DMS 273 treated with DMSO at 0.1 percent for 48 hours (cell line): ENCODE results near the gene PARP11.
A peak's percentile ranks its signal among the peaks of the same experiment; 100 is the strongest.

ENCODE experiments used
- DNase-seq: peaks from one replicate; lab custom pipeline; 2025; lab: John Stamatoyannopoulos, UW

PARP11 gene, protein sequence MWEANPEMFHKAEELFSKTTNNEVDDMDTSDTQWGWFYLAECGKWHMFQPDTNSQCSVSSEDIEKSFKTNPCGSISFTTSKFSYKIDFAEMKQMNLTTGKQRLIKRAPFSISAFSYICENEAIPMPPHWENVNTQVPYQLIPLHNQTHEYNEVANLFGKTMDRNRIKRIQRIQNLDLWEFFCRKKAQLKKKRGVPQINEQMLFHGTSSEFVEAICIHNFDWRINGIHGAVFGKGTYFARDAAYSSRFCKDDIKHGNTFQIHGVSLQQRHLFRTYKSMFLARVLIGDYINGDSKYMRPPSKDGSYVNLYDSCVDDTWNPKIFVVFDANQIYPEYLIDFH

DNA sequence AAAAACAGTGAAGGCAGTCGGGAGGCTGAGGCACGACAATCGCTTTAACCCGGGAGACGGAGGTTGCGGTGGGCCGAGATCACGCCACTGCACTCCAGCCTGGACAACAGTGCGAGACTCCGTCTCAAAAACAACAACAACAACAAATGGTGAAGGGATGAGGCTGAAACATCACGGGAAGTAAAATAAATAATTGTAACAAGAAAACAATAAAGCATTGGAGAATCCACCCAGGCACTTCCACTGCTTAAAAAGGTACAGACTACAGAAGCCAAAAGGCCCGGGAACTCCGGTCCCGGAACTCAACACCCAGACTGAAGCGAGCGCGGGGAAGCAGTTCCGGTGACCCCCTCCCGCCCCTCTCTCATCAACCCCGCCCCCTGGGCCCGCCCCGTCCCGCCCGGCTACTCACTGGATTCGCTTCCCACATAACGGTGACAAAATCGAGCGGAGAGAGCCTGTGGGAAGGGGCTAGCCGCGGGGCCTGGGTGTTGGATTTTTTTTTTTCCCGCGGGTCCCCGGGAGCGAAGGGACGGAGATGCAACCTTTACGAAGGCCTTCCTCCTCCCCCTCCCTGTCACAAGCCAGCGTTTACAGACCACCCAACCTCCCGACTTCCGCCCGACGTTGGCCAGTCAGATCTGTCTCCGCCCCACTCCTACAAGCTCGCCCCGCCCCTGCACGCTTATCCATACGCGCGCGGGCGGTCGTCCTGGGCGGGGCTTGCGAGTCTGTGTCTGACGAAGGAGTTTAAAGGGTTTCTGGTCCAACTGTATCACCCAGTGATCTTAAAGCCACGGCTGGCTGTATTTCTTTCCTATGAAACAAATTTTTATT lies at the start of gene PARP11:
TSS of gene PARP11 (minus strand) at position 600 of the 837 bp plus-strand sequence. CDS start at position 430, 170 bp downstream.
- DNase-seq: peak; percentile 83

DNA sequence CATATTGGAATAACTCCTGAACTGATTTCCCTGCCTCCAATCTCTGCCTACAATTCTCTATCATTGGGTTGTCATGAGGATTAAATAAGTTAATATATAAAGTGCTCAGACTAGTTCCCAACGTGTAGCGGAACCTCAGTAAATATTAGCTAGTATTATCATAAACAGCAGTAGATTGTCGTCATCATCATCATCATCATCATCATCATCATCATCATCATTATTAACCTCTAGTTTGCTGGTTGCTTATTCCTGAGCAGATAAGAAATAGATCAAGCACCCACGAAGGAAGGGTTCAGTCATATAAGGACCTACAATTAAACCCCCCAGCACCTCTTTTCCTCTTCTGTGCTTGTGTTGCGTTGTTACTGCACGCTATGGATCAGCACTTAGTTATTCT lies 48.8 kb upstream of the PARP11 start:
- DNase-seq: no peak

DNA sequence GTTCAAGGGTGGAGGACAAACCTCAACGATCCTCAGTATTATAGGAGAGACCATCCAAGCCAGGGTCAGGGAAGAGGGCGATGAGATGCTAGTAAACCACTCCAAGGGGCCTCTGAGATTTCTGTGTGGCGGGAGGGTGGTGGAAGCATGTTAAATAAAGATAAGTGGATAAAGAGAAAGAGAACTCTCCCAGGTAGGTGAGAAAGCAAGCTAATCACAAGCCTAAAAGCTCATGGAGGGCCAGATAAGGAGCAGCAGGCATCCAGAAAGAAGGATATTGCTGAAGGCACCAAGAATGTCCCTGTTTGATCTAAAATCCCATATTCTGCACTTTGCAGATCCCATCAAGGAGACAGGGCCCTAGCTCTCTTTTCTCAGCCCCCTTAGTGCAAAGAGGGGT lies 48.3 kb upstream of the PARP11 start:
- no peak for DNase-seq

DNA sequence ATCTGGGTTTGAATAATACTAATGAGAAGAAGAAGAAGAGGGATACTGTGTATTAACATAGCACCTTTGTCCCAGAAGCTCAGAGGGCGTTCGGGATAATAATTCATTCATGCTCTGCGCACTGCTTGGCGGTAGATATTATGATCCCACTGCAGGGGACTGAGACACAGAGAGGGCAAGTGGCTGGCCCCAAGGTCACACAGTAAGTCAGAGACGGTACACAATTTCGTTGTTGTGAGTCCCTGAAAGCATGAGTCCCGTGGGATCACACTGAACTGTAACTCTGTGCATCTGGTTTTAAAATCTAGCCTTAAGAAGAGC lies 47.9 kb upstream of the PARP11 start:
- DNase-seq: no peak

DNA sequence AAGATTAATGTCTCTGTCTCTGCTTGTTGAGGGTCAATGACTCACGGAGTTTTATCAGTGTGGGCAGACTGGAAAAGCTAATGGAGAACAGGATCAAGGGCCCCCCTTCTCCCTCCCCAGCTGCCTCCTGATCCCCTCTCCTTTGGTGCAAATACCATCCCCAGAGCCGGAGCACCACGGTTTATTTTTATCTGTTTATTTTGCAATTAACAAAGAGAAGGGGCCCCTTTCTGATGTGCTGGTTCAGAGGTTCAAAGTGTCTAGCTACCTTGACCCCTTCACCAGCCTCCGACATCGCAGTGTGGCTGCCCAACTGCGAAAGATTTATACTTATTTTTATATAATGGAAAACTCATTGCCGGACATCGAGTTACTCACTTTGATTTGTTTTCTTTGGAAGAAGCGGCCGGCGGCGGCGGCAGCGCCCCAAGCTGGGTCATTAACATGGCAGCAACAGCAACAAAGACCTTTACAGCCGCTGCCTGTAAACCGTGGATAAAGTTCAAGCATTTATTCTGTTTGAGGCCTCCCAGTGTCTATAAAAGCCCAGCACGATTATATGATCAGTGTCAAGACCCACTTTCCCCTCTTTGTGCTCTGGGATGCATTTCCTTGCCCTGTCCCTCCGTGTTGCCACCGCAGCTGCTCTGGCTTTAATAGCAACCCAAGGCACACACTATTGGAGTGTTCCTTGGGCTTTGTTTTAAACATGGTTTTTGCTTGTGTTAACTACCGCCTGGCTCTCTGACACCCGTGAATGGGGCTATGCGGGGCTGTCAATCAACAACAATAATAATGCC lies 47.4 kb upstream of the PARP11 start:
- no peak for DNase-seq

DNA sequence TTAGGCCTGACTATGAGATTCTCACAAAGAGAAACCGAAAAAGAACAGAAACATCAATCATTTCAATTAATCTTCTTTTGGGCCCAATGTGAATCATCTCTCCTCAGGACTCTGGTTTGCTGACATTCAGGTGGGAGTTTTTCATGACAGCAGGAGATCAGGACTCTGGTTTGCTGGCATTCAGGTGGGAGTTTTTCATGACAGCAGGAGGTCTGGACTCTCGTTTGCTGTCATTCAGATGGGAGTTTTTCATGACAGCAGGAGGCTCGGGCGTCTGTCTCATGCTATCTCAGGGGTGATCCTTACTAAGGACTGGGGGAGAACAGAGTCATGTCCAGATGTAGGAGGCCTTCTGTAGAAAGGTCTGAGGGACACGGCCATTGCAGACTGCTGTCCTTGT lies 40.1 kb upstream of the PARP11 start:
- DNase-seq: no peak

DNA sequence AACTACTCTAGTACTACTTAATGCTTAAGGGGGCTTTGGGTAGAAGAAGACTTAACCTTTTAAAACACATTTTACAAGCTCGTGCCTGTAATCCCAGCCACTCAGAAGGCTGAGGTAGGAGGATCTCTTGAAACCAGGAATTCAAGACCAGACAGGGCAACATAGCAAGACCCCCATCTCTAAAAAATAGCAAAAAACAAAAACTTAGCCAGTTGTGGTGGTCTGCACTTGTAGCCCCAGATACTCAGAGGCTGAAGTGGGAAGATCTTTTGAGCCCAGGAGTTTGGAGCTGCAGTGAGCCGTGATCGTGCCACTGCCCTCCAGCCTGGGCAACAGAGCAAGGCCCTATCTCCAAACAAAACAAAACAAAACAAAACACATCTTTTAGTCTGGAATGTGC lies 39.7 kb upstream of the PARP11 start:
- no peak for DNase-seq

DNA sequence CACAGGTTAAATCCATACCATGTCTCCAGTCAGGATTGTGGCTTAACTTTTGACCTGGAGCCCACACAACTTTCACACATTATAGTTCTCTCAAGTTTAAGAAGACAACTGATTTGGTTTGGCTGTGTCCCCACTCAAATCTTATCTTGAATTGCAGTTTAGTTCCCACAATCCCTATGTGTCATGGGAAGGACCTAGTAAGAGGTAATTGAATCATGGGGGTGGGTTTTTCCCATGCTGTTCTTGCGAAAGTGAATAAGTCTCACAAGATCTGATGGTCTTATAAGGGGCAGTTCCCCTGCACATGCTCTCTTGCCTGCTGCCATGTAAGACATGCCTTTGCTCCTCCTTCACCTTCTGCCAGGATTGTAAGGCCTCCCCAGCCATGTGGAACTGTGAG lies 38.2 kb upstream of the PARP11 start:
- DNase-seq: no peak

DNA sequence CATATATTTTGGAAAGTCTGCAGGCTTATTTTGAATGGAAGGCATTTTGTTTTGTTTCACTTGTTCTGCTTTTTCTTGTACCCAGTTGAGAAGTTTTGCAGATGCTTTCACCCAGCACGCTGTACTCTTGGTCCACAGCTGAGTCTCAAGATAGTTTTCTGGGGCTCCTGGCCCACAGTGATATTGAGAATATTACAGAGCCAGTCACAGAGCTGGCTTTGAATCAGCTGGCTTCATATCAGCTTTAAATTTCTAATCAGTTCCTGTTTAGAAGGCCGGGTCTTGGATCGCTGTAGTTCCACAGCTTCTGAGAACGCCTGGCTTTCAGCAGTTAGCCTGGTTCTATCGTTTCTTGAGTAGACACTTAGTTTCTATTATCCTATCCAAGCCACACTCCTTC lies 32.5 kb upstream of the PARP11 start:
- DNase-seq: no peak

DNA sequence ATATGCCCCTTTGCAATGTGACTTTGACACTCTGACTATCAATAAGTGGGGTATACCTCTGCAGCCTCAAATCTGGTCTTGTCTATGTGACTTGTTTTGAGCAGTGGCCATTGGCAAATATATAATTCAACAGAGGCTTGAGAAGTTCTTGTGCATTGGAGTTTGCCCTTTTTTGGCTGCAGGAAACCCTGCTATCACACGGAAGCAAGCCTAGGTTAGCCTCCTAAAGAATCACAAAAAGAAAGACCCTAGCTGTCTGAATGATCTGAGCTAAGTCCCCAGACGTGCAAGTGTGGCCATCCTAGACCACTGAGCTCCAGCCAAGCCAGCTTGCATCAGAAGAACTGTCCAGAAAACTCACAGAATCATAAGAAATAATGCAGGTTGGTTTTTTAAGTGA lies 31.8 kb upstream of the PARP11 start:
- DNase-seq: no peak

DNA sequence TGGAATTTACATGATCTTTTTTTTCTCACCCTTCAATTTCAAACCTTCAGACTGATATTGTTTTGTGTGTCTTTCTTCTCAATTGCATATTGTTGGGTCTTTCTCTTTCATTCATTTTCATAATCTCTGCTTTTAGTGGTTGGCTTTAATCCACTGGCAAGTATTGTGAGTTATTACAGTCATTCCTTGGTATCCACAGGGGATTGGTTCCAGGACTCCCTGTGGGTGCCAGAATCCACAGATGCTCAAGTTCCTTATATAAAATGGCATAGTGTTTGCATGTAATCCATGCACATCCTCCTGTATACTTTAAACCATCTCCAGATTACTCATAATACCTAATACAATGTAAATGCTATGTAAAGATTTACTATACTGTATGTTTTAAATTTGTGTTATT lies 29.7 kb upstream of the PARP11 start:
- DNase-seq: no peak

DNA sequence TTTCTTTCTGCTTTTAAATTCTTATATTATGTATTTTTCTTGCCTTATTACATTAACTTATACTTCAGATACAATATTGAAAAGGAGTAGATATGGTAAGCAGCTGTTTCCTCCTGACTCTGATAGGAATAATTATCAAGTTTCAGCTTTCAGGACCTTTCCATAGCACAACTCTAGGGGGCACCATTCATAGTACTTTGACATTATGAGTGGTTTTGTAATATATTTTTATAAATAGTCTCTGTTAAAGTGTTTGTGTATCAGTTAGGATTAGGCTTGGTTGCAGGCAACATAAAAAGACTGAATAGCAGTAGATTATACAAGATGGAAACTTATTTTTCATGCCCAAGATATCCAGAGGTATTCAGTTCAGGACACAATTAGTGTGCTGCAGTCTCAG lies 27.9 kb upstream of the PARP11 start:
- DNase-seq: no peak

DNA sequence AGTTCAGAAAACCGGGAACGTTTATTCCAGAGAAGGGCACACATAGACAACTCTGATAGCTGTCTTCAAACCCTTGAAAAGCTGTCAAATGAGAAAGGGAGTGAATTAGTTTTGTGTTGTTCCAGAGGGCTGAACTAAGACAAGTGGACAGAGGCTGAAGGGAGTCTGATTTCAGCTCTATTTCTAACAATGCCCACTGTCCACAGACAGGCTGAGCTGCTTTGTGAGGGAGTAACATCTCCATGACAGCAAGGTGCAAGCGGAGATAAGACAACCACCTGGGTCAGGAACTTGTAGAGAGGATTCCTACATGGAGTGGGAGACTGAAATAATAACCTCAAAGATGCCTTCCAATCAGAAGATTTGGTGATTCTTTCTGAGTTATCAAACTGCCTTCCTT lies 25.6 kb upstream of the PARP11 start:
- DNase-seq: no peak

DNA sequence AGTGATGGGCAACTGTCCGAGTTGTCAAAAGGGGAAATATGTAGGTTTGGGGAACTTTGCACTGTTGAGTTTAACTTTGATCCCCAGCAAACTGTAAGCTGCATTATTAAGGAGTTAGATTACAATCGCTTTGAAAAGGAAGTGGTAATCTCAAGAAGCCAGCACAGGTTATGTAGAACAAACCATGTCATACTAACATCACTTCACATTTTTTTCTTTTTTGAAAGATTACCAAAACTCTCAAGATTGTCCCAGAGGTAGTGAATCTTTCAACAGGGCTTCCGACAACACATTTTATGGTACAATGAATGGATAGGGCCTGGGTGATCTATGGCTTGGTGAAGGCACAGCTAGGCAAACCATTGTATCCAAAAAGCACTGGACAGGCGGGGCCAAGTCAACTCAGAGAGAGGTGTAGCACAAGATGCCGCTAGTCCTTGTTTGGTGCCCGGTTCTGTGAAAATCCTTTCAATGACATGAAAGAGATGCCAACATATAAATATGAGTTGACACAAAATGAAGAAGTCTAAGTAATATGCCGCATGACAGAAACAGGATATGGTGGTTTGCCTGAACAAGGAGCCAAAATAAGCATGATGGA lies 24.3 kb upstream of the PARP11 start:
- no peak for DNase-seq

DNA sequence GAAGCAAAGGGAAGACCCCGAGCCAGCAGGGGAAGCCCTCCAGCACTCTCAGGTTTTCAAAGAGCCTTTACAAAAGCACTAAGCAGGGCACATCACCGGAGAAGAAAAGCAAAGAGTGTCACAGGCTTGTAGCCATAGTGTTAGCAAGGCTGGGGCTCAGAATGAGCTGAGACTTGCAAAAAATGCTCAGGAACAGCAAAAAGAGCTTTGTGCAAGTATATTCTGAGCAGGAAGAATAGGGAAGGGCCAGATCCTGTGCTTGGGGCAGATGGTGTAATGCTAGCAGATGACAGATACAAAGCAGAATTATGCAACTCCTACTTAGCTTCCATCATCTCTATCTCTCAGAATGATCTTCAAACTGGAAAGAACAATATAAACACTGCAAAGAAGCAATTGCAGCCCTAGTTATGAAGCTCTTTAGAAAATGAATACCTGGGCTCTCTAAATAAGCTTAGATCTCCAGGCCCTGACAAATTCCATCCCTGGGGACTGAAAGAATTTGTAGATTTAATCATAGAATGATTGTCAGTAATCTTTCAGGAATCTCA lies 23.7 kb upstream of the PARP11 start:
- DNase-seq: no peak

DNA sequence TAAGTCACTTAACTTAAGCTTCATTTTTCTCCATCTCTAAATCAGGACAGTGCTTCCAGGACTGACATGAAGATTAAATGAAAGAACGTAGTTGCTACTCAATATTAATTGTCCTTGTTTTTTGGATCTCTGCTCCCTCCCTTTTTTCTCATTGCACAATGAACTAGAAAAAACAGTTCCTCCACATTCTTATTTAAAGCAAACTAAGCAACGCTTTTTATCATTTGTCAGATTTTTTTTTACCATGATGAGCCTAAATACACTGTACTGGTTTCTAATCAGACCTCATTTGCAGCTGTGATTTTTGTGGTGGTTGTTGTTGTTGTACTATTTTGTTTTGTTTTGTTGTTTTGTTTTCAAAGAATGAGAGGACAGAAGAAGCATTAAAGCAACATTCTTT lies 23.2 kb upstream of the PARP11 start:
- no peak for DNase-seq

DNA sequence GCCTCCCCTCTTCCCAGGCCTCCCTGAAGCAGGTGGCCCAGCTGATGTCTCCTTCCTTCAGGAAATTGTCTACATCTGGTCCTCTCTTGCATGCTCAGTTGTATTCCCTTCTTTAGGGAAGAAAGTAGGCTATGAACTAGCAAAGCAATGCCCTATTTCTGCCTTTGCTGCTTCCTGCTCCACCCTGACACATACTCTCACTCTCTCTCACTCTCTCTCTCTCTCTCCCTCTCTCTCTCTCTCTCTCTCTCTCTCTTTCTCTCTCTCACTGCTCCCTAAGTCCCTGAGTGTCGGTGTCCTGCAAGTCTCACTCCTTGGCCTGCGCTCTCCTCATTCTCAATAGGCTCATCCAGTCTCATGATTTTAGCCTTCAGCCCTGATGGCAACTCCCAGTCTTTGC lies 19.4 kb upstream of the PARP11 start:
- DNase-seq: no peak

DNA sequence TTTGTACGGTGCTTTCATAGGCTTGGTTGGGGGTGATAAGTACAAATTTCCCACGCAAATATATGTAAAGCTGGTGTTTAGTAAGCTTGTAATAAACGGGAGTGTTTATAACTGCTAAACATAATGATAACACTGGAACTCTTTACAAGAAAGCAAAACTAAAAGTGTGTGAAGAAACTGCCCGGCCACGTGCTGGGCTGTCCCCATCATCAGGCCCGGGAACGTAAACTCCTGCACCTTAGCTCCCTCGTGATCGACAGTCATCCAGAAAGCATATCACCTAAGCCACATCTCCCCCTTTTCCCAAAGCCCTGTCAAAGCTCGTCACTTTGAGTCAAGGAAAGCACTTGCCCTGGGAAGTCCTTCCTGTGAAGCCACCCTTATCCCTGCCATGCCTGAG lies 18.0 kb upstream of the PARP11 start:
- no peak for DNase-seq

DNA sequence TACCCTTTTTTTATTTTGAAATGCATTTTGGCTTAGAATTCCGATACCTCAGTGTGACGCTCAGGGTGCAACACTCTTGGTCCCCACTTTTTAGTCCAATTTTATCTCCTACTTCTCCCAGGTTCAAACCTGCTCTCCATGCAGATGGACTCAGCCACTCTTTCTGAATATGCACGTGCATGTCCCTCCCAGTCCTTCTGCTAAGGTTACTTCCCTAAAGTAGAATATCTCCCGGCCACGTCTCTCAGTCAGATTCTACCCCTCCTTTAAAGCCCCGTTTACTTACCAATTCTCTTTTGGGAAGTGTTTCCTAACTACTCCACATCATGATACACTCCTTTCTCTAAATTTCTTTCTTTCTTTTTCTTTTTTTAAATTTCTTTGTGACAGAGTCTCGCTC lies 15.5 kb upstream of the PARP11 start:
- no peak for DNase-seq

DNA sequence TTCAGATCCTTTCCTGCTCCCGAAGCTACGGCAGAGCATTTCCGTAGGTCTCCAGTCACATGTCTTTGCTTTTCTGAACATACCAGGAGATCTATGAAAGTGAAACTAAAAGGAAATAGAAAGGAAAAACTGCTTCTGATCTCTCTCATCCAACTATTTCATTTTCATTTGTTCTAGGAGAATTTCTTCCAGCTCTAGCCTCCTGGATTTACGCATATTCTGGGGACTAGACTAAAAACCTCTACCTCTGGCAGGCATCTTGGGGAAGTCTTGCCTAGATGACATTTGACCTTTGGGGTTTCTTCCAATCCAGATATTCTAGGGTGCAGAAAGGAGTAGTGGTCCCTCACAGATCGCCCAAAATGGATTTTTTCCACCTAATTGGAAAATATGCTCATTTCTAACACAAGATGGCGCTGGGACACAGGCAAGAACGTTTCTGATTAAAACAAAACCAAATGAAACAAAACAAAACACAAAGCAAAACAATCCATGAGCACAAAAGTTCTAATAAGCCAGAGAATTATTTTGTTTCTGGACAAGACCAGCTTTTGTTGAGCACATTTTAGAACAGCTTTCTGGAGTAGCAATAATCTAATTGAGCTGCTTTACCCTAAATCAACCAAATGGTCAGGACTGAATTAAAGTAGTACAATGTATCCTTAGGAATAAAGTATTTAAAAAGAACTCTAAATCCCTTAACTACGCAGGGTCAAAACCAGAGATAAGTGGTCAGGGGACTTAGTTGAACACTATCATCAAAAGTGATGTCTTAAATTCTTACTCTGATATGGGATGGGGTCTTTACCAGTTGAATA lies 12.3 kb upstream of the PARP11 start:
- no peak for DNase-seq

DNA sequence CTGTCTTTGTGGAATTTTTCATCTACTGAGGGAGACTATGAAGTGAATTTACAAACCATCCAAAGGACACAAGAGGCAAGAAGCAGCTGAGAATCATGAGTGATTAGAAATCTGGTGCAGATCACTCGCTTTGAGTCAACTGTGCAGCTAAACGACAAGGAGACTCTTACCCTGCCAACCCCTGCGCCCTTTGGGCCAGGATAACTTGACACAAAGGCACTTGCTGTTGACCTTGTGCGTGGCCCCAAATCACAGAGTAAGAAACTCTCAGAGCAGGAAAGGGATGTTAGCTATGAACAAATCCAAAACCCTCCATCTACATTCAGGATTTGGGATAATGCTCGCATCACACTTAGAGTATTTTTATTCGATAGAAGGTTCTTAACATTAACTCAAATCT lies 11.5 kb upstream of the PARP11 start:
- DNase-seq: no peak
